GM18951 (cell line): ENCODE measurements around the gene PON2.
"Not testable (repeated sequence)": the region's sequence is repeated elsewhere in the genome, so short reads cannot be mapped to it uniquely, and the experiment has no call there.

Experiments used
- POLR2A ChIP-seq: IDR thresholded peaks from 4 replicates; pipeline ENCODE4 v1.6.1; 2011; ENCODE audit warnings: mild to moderate bottlenecking; ENCODE audit not compliant: insufficient read length, insufficient read depth; ENCODE audit errors: extremely low read depth
- in situ Hi-C: fragments of 300-500 bp; cut with MboI; formaldehyde crosslinking; loops from one replicate; pipeline ENCODE4 v1.12.0; 2022; ENCODE audit warnings: low sequenced_read_pairs, mixed read lengths, inconsistent platforms; ENCODE audit not compliant: unreplicated experiment

The PON2 gene

DNA sequence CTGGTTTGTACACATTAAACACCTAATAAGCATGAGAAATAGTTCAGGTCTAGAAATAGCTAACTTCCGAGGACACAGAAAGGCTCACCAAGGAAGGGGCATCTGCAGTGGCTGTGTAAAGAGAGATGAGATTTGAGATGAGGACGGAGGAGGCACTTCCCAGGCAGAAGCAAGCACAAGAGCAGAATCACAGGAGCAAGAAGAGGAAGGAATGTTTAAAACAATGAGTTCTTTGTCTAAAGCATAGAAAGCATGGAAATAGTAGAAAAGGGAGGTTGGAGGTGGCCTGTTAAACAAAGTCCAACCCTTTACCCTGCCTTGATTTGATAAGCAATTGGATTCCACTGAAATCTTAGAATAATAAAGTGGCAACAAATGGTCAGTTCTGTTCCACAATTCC, 27.1 kb downstream of the PON2 start:
- TF ChIP-seq POLR2A, result no peak
- in situ Hi-C loops, result no loop called here

DNA sequence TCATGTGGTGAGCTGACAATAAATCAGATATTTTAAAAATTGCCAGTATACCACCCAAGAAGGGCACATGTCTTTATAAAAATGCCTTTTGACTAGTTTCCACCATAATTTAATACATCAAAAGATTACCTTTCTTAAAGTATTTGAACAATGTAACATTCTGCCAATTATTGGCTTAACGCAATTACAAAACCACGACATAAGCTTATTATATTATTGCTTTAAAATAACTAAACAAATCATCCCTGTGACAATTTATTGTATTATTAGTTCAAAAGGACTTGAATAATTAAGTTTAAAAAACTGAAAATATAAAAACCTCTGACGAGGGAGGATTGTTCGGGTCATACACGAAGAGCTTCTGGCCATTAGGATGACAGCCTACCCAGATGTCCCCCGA, 29.0 kb downstream of the PON2 start:
- in situ Hi-C loops, result no loop called here
- TF ChIP-seq POLR2A, result no peak

DNA sequence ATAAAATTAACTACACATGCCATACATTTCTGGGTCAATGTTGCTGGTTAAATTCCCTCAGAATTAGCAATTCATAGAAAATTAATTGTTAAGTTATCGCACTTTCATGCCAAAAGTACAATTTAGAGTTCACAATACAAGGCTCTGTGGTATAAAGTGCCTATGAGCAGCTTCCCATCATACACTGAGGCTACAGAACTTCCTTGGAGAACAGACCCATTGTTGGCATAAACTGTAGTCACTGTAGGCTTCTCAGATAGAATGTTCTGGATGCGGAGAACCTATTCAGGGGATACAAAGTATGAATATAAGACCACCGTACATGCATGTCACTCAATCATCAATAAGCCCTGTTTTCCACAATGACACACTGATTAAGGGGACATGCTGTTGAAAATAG, 29.6 kb downstream of the PON2 start:
- in situ Hi-C loops, result no loop called here
- TF ChIP-seq POLR2A, result no peak

DNA sequence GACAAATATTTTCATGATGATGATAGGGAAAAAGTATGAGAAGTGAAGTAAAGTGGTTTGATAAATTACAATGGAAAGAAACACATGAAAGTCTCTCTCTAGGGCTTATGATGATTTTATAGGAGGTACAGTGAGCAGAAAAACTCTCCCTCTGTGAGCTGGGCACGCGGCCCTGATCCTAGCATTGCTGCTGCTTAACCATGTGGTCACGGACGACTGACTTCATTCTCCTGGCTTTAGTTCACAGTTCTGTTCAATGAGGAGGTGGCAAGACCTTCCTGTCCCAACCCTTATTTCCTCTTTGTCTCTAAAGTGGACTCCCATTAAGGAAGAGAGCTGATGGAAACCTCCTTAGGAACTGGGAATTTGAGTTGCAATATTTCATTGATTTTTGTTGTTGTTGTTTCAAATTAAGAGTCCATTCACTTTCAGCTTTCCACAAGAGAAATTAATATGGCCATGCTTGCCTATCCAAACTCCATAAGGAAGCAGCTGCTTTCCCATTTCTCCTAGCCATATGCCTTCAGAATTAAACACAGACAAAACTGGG, 30.4 kb downstream of the PON2 start:
- no peak for TF ChIP-seq POLR2A
- in situ Hi-C loops, result no loop called here

DNA sequence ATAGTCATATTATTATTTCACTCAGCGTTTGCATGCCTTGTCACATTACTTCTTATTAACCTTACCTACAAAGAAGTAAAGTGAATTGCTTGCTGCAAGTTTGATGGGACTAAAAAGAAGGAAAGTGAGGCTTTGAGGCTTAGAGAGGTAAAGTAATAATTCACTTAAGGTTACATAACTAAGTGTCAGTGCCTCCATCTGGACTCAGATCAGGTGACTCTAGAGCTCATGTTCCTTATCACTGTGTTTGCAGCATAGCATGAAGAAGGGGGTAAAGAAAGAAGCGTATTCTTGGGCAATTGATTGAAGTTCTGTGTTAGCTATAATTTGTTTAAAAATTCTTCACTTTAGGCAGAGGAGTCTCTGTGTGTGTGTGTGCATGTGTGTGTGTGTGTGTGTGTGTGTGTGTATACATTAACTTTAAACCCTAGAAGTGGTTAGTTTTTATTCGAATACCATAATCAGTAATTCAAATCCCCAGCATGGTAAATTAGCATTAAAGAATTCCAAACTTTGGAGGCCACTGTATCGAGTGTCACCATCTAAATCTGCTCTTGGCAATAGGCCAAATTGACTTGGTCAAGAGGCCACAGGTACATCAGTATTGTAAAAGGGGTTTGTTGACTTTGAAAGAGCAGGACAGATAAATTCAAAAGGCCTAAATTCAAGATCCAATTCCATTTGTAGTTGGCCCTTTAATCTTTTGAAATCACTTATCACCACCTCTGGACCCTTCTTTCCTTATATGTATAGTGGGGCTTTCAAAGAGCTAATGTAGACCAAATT, 36.5 kb downstream of the PON2 start:
- TF ChIP-seq POLR2A, result no peak
- in situ Hi-C loops, result no loop called here

DNA sequence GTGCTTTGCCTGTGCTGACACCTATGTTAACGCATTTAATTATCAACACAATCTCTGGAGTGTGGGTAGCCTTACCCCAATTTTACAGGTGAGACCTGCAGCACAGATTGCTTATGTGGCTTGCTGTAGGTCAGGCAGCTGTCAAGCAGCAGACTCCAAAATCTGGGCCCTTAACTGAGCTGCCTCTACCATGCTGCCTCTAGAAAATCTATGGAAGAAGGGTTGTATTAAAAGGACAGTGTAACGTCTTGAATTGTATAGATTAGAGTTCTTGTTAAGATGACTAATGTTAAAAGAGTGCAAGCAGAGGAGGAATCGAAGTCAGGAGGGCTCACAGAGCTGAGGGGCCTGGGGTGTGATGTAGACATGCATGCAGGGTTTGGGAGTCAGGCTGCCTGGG, 37.4 kb downstream of the PON2 start:
- no peak for TF ChIP-seq POLR2A
- in situ Hi-C loops, result no loop called here

DNA sequence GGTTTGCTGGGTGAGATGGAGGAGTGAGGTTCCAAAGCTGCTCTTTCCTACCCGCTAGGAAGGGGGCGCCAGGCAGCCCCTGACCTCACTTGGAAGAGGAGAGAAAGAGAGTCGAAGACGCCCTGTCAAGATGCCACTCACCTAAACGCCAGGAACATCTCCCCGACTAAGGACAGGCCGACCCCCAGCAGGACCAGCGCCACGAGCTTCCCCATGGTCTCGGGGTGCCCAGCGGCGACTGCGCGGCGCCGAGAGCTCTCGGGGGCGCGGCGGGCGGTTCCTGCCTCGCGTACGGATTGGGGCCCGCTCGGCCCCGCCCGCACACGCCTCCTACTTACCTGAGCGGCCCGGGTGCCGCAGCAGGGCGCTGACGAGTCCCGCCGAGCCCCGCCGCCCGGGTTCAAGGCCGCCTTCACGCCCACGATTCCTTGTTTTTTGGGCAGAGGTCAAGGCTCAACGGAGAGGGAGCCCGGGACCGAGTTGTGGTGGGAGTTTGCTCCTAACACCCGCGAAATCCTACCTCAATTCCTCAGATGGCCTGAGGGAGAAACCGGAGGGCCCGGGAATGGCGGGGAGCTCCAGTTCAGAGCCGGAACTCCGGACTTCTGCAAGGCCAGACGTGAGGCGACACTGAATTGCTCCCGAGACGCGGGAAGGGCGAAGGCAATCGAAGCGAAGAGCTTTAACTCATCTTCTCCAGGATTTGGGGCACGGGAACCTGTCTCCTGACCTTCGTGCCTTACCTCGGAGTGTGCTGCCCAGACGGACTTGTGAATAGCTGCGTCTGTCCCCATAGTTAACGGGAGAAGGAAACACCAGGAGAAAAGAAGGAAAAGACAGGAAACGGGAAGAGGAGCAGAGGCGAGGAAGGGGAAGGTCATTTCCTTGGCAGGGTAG, 38.4 kb downstream of the PON2 start, which contains the start of gene PON3:
TSS of gene PON3 (minus strand) at position 240 of the 897 bp plus-strand sequence. CDS start at position 215, 25 bp downstream.
- no peak for TF ChIP-seq POLR2A

DNA sequence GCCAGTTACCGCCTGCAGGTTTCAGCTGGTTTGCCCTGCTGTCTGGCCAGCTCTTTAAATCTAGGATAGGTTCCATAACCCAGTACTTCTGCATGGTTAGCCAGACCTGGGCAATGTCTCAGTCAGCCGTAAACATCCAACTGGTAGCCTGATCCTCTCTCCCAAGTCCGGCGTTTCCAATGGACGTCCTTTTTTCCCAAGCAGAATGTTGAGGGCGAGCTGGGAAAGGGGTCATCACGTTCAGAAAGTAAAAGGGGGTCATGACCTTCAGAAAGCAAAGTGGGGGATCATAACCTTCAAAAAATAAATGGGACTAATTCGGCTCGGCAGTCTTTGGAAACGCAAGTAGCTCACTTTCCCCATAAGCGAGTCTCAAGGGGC, 39.1 kb downstream of the PON2 start:
- no peak for TF ChIP-seq POLR2A
- in situ Hi-C loops, result no loop called here

More for the DNA sequence above, 38.4 kb downstream of the PON2 start, which contains the start of gene PON3:
- in situ Hi-C loops, result no loop called here

DNA sequence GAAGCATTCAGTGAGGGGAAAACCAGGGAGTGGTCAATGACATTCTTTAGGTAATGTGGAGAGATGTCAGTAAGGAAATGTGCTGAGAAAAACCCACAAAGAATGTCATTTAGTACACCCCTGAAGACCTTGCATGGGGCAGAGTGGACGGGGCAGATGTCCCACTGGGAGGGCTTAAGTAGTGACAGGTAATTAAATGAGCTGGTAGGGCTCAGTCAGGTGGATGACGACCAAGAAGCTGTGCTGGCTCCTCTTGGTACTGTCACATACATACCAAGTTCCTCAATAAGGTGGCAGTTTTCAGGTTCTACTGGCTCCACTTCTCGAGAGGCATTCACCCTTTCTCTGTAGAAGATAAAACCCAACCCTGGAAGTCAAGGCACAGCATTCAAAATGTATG, 40.5 kb downstream of the PON2 start:
- TF ChIP-seq POLR2A, result no peak
- in situ Hi-C loops, result no loop called here

DNA sequence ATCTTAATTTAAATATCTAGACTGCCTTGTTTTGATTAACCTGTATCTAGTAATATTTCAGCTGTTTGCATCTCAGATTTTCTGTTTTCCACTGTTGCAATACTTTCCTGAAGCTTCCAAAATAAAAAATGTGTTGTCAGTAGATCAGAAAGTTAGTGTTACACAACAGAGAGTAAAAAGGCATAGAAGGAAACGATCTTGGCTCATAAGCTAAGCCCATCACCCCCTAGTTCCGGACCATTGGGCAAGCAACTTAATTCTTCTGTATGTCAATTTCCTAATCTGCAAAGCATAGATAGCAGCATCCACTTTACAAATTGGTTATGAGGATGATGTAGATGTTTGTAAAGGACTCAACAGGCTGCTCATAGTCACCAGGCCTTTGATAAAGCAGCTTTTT, 43.1 kb downstream of the PON2 start:
- in situ Hi-C loops, result no loop called here
- TF ChIP-seq POLR2A, result no peak

DNA sequence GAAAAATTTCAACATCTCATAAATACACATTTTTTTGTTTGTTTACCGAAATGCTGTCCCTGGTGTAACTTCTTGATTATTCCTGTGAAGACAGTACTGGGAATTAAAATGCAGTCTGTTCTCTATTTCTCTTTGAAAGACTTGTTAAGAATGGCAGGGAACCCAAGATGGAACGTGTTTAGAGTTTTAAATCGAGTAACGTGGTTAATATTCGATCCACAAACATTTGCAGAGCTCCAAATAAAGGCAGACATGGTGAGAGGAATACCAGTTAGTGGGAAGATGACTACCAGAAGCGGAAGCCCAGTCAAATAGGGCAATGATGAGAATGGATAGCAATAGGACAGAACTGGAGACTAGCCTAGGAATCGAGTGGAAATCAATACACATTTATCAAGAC, 45.3 kb downstream of the PON2 start:
- in situ Hi-C loops, result no loop called here

DNA sequence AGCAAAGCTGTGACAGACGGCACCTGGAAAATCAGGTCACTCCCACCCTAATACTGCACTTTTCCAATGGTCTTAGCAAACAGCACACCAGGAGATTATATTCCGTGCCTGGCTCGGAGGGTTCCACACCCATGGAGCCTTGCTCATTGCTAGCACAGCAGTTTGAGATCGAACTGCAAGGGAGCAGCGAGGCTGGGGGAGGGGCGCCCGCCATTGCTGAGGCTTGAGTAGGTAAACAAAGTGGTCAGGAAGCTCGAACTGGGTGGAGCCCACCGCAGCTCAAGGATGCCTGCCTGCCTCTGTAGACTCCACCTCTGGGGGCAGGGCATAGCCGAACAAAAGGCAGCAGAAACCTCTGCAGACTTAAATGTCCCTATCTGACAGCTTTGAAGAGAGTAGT, 55.4 kb downstream of the PON2 start:
- in situ Hi-C loops, result not testable (repeated sequence)

More for the DNA sequence above, 45.3 kb downstream of the PON2 start:
- no peak for TF ChIP-seq POLR2A

DNA sequence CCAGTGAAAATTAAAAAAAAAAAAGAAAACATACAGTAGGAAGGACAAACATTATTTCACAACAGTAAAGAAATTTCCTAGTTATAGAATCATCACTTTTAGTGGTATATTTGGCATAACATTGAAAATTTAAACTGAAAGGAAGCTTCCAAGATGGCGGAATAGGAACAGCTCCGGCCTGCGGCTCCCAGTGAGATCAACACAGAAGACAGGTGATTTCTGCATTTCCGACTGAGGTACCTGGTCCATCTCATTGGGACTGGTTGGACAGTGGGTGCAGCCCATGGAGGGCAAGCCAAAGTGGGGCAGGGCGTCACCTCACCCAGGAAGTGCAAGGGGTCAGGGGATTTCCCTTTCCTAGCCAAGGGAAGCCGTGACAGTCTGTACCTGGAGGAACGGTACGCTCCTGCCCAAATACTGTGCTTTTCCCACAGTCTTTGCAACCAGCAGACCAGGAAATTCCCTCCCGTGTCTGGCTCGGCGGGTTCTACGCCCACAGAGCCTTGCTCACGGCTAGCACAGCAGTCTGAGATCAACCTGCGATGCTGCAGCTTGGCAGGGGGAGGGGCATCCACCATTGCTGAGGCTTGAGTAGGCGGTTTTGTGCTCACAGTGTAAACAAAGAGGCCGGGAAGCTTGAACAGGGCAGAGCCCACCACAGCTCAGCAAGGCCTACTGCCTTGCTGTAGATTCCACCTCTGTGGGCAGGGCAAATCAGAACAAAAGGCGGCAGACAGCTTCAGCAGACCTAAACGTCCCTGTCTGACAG, 58.0 kb downstream of the PON2 start:
- no peak for TF ChIP-seq POLR2A
- in situ Hi-C loops, result no loop called here
